B cell (primary cell): ENCODE results near the gene MSX1. TPM values are rescaled to one million over a fixed set of nuclear protein-coding genes. Genes with fewer than 3 reads are reported as not detected.

Source experiments
- ATAC-seq: fragments of 200-7000 bp; cut with Tn5 transposase; one replicate; pipeline ENCODE4 v1.10.0; 2021; ENCODE audit warnings: low read depth, mild to moderate bottlenecking, moderate number of reproducible peaks, moderate library complexity
- CTCF ChIA-PET: fragments of 350-600 bp; sonication (Branson Sonifier 250); formaldehyde crosslinking; loops from one replicate; lab custom pipeline; 2021; ENCODE audit warnings: antibody characterized with exemption, inconsistent platforms; lab: Charles Lee
- POLR2A ChIA-PET: fragments of 350-600 bp; sonication (Branson Sonifier 250); formaldehyde crosslinking; loops from one replicate; lab custom pipeline; 2021; ENCODE audit warnings: antibody characterized with exemption; lab: Charles Lee
- DNase-seq: peaks from one replicate; pipeline ENCODE4 v3.0.0; 2013
- H2AFZ ChIP-seq: 2 replicates; pipeline ENCODE4 v1.6.1; 2012; ENCODE audit warnings: mild to moderate bottlenecking, low read depth, low read length; ENCODE audit not compliant: insufficient read depth, poor library complexity, severe bottlenecking
- H3K27ac ChIP-seq, 2 donors: 1 replicate in 1 of 2; 2 replicates in 1 of 2; pipeline ENCODE4 v1.5.1; 2012 to 2013; ENCODE audit warnings: low read length in 2 of 2, mild to moderate bottlenecking in 2 of 2, moderate library complexity in 1 of 2
- H3K27me3 ChIP-seq, 4 experiments: fragments of 200-600 bp in 1 of 4; sonication (generic) in 1 of 4; replicated peaks in 1 of 4; 1 replicate in 2 of 4; 2 replicates in 2 of 4; pipeline versions ENCODE4 v1.6.1 to v1.7.0; 2013 to 2016; ENCODE audit warnings: low read length in 3 of 4, mild to moderate bottlenecking in 2 of 4, mixed read lengths in 1 of 4, moderate library complexity in 1 of 4; ENCODE audit not compliant: insufficient read depth in 4 of 4, control insufficient read depth in 3 of 4; ENCODE audit errors: control extremely low read depth in 1 of 4
- H3K36me3 ChIP-seq, 2 experiments: replicated peaks in 1 of 2; 1 replicate in 1 of 2; 2 replicates in 1 of 2; pipeline versions ENCODE4 v1.6.1 to v1.7.1; 2013; ENCODE audit warnings: low read length in 1 of 2; ENCODE audit not compliant: insufficient read depth in 2 of 2, control insufficient read depth in 1 of 2; ENCODE audit errors: control extremely low read depth in 1 of 2, extremely low read depth in 1 of 2
- H3K4me1 ChIP-seq, 2 donors: fragments of 200-600 bp in 1 of 2; sonication (generic) in 1 of 2; 1 replicate in 1 of 2; 2 replicates in 1 of 2; pipeline versions ENCODE4 v1.5.1 to v1.6.1; 2013 to 2017; ENCODE audit warnings: low read length in 2 of 2; ENCODE audit not compliant: control insufficient read depth in 2 of 2, insufficient read depth in 2 of 2
- H3K4me2 ChIP-seq: replicated peaks from 2 replicates; pipeline ENCODE3; 2012; ENCODE audit warnings: mild to moderate bottlenecking, low read depth, low read length; ENCODE audit not compliant: poor library complexity, severe bottlenecking
- H3K4me3 ChIP-seq, 5 experiments: fragments of 200-600 bp in 1 of 5; sonication (generic) in 1 of 5; 1 replicate in 3 of 5; 2 replicates in 2 of 5; pipeline versions ENCODE4 v1.5.1 to v1.7.0; 2011 to 2016; ENCODE audit warnings: low read length in 4 of 5, mild to moderate bottlenecking in 4 of 5, low read depth in 2 of 5, control low read depth in 1 of 5, moderate library complexity in 1 of 5; ENCODE audit not compliant: insufficient read depth in 1 of 5; ENCODE audit errors: control extremely low read depth in 1 of 5, extremely low read depth in 1 of 5
- H3K79me2 ChIP-seq: fragments of 200-600 bp; sonication (generic); one replicate; pipeline ENCODE4 v1.6.0; 2016; ENCODE audit warnings: low read length; ENCODE audit not compliant: control insufficient read depth, insufficient read depth
- H3K9ac ChIP-seq: fragments of 200-600 bp; sonication (generic); 2 replicates; pipeline ENCODE4 v1.6.1; 2017; ENCODE audit warnings: mild to moderate bottlenecking, low read length, moderate library complexity
- H3K9me3 ChIP-seq, 3 donors: one replicate each; pipeline versions ENCODE4 v1.6.1 to v1.7.1; 2013; ENCODE audit warnings: low read length in 2 of 3; ENCODE audit not compliant: control insufficient read depth in 2 of 3, insufficient read depth in 1 of 3; ENCODE audit errors: control extremely low read depth in 1 of 3
- H4K20me1 ChIP-seq: 2 replicates; pipeline ENCODE4 v1.6.0; 2012; ENCODE audit warnings: mild to moderate bottlenecking, low read length; ENCODE audit not compliant: insufficient read depth, control insufficient read depth, poor library complexity, severe bottlenecking
- H3K27ac Mint-ChIP-seq: one replicate; pipeline ENCODE4 v1.8.0; 2021; ENCODE audit warnings: mixed read lengths
- H3K27me3 Mint-ChIP-seq: one replicate; pipeline ENCODE4 v1.8.0; 2021; ENCODE audit warnings: mixed read lengths
- H3K4me1 Mint-ChIP-seq: one replicate; pipeline ENCODE4 v1.8.0; 2021; ENCODE audit warnings: mixed read lengths
- H3K4me3 Mint-ChIP-seq: one replicate; pipeline ENCODE4 v1.8.0; 2021; ENCODE audit warnings: mixed read lengths
- H3K9me3 Mint-ChIP-seq: one replicate; pipeline ENCODE4 v1.8.0; 2022; ENCODE audit warnings: mixed read lengths; ENCODE audit not compliant: insufficient read depth
- EZH2 ChIP-seq: IDR thresholded peaks from 2 replicates; pipeline ENCODE4 v1.6.1; 2012; ENCODE audit warnings: borderline replicate concordance, low read depth, mild to moderate bottlenecking, moderate library complexity, low read length; ENCODE audit not compliant: insufficient read depth, poor library complexity, severe bottlenecking
- WGBS: methylation state at CpG from one replicate; pipeline ENCODE4 v1.1.5; 2013; ENCODE audit warnings: missing lambda C conversion rate; ENCODE audit not compliant: insufficient coverage; 5-methylcytosine and 5-hydroxymethylcytosine counted together
- intact Hi-C: fragments of 100-400 bp; cut with micrococcal nuclease; formaldehyde crosslinking; loops from one replicate; pipeline ENCODE4 v1.10.0; 2022
- polyA plus RNA-seq: library from polyadenylated mRNA; depleted of rRNA; stranded (reverse); fragments of >200 nt; gene quantifications from 2 replicates; pipeline ENCODE4 v1.2.3, GENCODE V29; 2012
- total RNA-seq, 2 donors: library from RNA; stranded (reverse); fragments of 120-200 nt in 1 of 2; gene quantifications; 1 replicate in 1 of 2; 2 replicates in 1 of 2; pipeline versions ENCODE4 v1.2.3 to v1.2.4, GENCODE V29; 2013 to 2022
- TF ChIP-seq, protein P1 (sequence below): fragments of 200-600 bp; IDR thresholded peaks from one replicate; pipeline ENCODE4 v1.8.0; 2022; ENCODE audit warnings: antibody characterized with exemption, mild to moderate bottlenecking

The MSX1 gene
- total and polyA plus RNA-seq, 2 donors (not counting 1 experiment from before 2014, with no cell fraction given) = 0.09 TPM; not detected in 1

DNA sequence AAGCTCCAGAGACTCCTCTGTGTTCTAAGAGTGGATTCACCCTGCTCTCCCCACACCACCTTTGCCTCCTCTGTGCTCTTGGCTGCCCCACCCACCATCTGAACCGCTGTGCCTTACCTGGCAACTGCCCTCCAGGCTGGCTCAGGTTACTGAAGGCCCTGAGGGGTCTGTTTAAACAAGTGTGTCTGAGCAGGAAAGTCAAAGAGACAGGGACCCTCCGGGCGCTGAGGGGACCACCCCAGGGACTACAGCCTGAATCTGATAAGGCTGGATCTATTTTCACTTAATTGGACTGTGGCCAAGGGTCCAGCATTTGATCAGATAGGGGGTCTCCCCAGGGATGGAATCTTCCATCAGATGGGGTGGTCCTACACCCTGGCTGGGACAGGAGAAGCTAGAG is 10.4 kb upstream of the MSX1 start:
- 82% methylated on average over 2 of the region's 3 CpGs for WGBS
- H3K9ac ChIP-seq = no peak overlapping the region
- peaks cover 17 to 22% of the 10 kb centered on the region in 2 donors for H3K4me1 ChIP-seq
- H3K27me3 ChIP-seq = peaks cover 0 to 58% (median 22%) of the 10 kb centered on the region in 4 experiments
- CTCF ChIA-PET = no interaction called here
- POLR2A ChIA-PET = no interaction called here
- H4K20me1 ChIP-seq = no peaks in the 10 kb centered on the region
- H2AFZ ChIP-seq = no peak overlapping the region
- H3K4me2 ChIP-seq = no peak overlapping the region
- H3K36me3 ChIP-seq = no peaks in the 10 kb centered on the region
- peaks cover 32% of the 10 kb centered on the region for H3K27me3 Mint-ChIP-seq
- ATAC-seq (no peak), DNase-seq (no peak)
- H3K27ac Mint-ChIP-seq = no peak overlapping the region
- H3K79me2 ChIP-seq = no peaks in the 10 kb centered on the region
- no peak overlapping the region for H3K4me3 Mint-ChIP-seq
- H3K9me3 Mint-ChIP-seq = no peaks in the 10 kb centered on the region
- intact Hi-C loops = no loop called here
- H3K4me1 Mint-ChIP-seq = peaks cover 19% of the 10 kb centered on the region
- no peak overlapping the region for H3K27ac ChIP-seq
- TF ChIP-seq, protein P1, sequence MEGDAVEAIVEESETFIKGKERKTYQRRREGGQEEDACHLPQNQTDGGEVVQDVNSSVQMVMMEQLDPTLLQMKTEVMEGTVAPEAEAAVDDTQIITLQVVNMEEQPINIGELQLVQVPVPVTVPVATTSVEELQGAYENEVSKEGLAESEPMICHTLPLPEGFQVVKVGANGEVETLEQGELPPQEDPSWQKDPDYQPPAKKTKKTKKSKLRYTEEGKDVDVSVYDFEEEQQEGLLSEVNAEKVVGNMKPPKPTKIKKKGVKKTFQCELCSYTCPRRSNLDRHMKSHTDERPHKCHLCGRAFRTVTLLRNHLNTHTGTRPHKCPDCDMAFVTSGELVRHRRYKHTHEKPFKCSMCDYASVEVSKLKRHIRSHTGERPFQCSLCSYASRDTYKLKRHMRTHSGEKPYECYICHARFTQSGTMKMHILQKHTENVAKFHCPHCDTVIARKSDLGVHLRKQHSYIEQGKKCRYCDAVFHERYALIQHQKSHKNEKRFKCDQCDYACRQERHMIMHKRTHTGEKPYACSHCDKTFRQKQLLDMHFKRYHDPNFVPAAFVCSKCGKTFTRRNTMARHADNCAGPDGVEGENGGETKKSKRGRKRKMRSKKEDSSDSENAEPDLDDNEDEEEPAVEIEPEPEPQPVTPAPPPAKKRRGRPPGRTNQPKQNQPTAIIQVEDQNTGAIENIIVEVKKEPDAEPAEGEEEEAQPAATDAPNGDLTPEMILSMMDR = no peak
- no peak overlapping the region for H3K4me3 ChIP-seq
- peaks cover 0 to 22% (median under 1%) of the 10 kb centered on the region in 3 donors for H3K9me3 ChIP-seq

DNA sequence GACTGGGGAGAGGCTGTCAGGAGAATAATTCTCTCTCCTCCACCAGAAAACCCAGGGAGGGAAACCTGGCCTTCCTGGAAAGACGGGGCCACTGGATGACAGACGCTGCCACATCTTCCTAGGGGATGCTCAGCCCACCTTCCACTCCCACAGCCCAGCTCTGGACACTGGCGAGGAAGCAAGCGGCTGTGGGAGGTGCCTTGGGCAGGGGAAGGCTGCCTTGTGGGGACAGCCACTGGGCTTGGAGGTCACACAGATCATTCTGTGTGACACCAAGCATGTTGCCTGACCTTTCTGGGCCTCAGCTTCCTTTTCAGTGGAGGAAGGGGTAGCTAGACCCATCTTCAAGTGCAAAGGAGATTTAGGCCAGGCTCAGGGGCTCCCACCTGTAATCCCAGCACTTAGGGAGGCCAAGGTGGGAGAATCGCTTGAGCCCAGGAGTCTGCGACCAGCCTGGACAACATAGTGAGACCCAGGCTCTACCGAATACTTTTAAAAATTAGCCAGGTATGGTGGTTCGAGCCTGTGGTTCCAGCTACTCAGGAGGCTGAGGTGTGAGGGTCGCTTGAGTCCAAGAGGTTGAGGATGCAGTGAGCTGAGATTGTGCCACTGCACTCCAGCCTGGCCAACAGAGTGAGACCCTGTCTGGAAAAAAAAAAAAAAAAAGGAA is 9.8 kb upstream of the MSX1 start:
- Histone ChIP-seq H3K4me1 (peaks cover 22 to 27% of the 10 kb centered on the region in 2 donors), H3K79me2 (no peaks in the 10 kb centered on the region), H4K20me1 (no peaks in the 10 kb centered on the region), H3K4me3 (no peak overlapping the region), H2AFZ (no peak overlapping the region), H3K9me3 (peaks cover 0 to 27% (median 6%) of the 10 kb centered on the region in 3 donors), H3K36me3 (no peaks in the 10 kb centered on the region), H3K4me2 (no peak overlapping the region), H3K9ac (no peak overlapping the region), H3K27me3 (peaks cover 0 to 64% (median 27%) of the 10 kb centered on the region in 4 experiments), H3K27ac (no peak overlapping the region)
- Mint-ChIP-seq H3K4me3 (no peak overlapping the region), H3K4me1 (peaks cover 21% of the 10 kb centered on the region), H3K9me3 (no peaks in the 10 kb centered on the region), H3K27ac (no peak overlapping the region), H3K27me3 (peaks cover 34% of the 10 kb centered on the region)
- CTCF ChIA-PET = no interaction called here
- TF ChIP-seq, protein P1 = no peak
- no peak for TF ChIP-seq EZH2
- DNase-seq (no peak), ATAC-seq (no peak)
- intact Hi-C loops = no loop called here
- WGBS = 89% methylated on average over 8 of the region's 9 CpGs
- POLR2A ChIA-PET = no interaction called here
